HepG2 (cell line): ENCODE data around the gene SKIC2. TPM values are rescaled to one million over a fixed set of nuclear protein-coding genes. Genes with fewer than 3 reads are reported as not detected.

Experiments
- ELF4 ChIP-seq: sonication (generic); formaldehyde crosslinking; IDR thresholded peaks from 2 replicates; pipeline ENCODE4 v1.5.0; 2020; ENCODE audit warnings: missing genetic modification reagents, mild to moderate bottlenecking, moderate library complexity, borderline replicate concordance
- FOXK1 ChIP-seq: sonication (generic); formaldehyde crosslinking; IDR thresholded peaks from 2 replicates; pipeline ENCODE4 v1.4.0; 2020; ENCODE audit warnings: low read depth, missing genetic modification reagents, borderline replicate concordance
- GATAD1 ChIP-seq: IDR thresholded peaks from 2 replicates; pipeline ENCODE4 v1.6.1; 2016; ENCODE audit warnings: missing genetic modification reagents, missing compliant biosample characterization
- HDAC6 ChIP-seq: fragments of 200-600 bp; sonication (generic); IDR thresholded peaks from 2 replicates; pipeline ENCODE4 v1.7.0; 2017; ENCODE audit warnings: mild to moderate bottlenecking, antibody characterized with exemption, low read length, low read depth
- MAFF ChIP-seq: IDR thresholded peaks from 2 replicates; pipeline ENCODE4 v1.6.1; 2011; ENCODE audit warnings: low read depth, low read length, improper control_type of control experiment
- MZF1 ChIP-seq: sonication (generic); formaldehyde crosslinking; IDR thresholded peaks from 2 replicates; pipeline ENCODE4 v1.8.1; 2023; ENCODE audit warnings: mild to moderate bottlenecking, missing genetic modification reagents, borderline replicate concordance
- NFE2L1 ChIP-seq: sonication (generic); formaldehyde crosslinking; IDR thresholded peaks from 2 replicates; pipeline ENCODE4 v1.4.0; 2020; ENCODE audit warnings: missing genetic modification reagents, mild to moderate bottlenecking, borderline replicate concordance
- POLR2AphosphoS2 ChIP-seq: IDR thresholded peaks from 2 replicates; pipeline ENCODE4 v1.6.1; 2011; ENCODE audit warnings: low read depth, low read length, improper control_type of control experiment
- REL ChIP-seq: sonication (generic); formaldehyde crosslinking; conservative IDR thresholded peaks from 2 replicates; pipeline ENCODE4 v1.8.0; 2022; ENCODE audit warnings: mild to moderate bottlenecking, missing genetic modification reagents, moderate library complexity
- SMARCC2 ChIP-seq: fragments of 450-650 bp; IDR thresholded peaks from 2 replicates; pipeline ENCODE4 v1.6.1; 2017; ENCODE audit warnings: antibody characterized with exemption, mild to moderate bottlenecking
- ZNF251 ChIP-seq: sonication (generic); formaldehyde crosslinking; IDR thresholded peaks from 2 replicates; pipeline ENCODE4 v1.9.0; 2021; ENCODE audit warnings: mild to moderate bottlenecking, missing genetic modification reagents
- ZNF282 ChIP-seq: fragments of 450-650 bp; IDR thresholded peaks from 2 replicates; pipeline ENCODE4 v1.6.1; 2018; ENCODE audit not compliant: partially characterized antibody
- ZNF3 ChIP-seq: IDR thresholded peaks from 2 replicates; pipeline ENCODE4 v1.7.0; 2017; ENCODE audit warnings: inconsistent platforms
- ZNF383 ChIP-seq: sonication (generic); formaldehyde crosslinking; IDR thresholded peaks from 2 replicates; pipeline ENCODE4 v1.4.0; 2020; ENCODE audit warnings: missing genetic modification reagents, mild to moderate bottlenecking, borderline replicate concordance
- ZNF772 ChIP-seq: sonication (generic); formaldehyde crosslinking; IDR thresholded peaks from 2 replicates; pipeline ENCODE4 v1.5.0; 2020; ENCODE audit warnings: mild to moderate bottlenecking, missing genetic modification reagents
- ZNF790 ChIP-seq: sonication (generic); formaldehyde crosslinking; IDR thresholded peaks from 2 replicates; pipeline ENCODE4 v1.8.0; 2022; ENCODE audit warnings: missing genetic modification reagents, mild to moderate bottlenecking, borderline replicate concordance
- polyA plus RNA-seq, 8 experiments: library from polyadenylated mRNA; depleted of rRNA in 3 of 8; stranded (reverse) in 7 of 8; unstranded in 1 of 8; fragments of >200 nt; fragmentation: Illumina TruSeq in 4 of 8; extraction: Trizol in 4 of 8; gene quantifications; 2 replicates each; pipeline versions ENCODE4 v1.2.1 to v1.2.3, GENCODE V29; 2011 to 2016; ENCODE audit warnings: low read depth in 4 of 8, missing spikeins in 1 of 8, mixed read lengths in 1 of 8; ENCODE audit not compliant: insufficient read depth in 1 of 8
- total RNA-seq, 5 experiments: library from RNA; depleted of rRNA; stranded (reverse); fragments of >200 nt; fragmentation: Illumina TruSeq; extraction: Trizol; gene quantifications; 2 replicates each; pipeline ENCODE4 v1.2.3, GENCODE V29; 2016; ENCODE audit warnings: low read depth in 1 of 5
- TF ChIP-seq, protein P1 (sequence below): sonication (generic); formaldehyde crosslinking; IDR thresholded peaks from 2 replicates; pipeline ENCODE4 v1.4.0; 2020; ENCODE audit warnings: missing genetic modification reagents, low read depth, mild to moderate bottlenecking, borderline replicate concordance
- TF ChIP-seq, protein P2 (sequence below): sonication (generic); formaldehyde crosslinking; IDR thresholded peaks from 2 replicates; pipeline ENCODE4 v1.8.1; 2023; ENCODE audit warnings: missing genetic modification reagents, inconsistent platforms, borderline replicate concordance
- TF ChIP-seq, protein P3 (sequence below): sonication (generic); formaldehyde crosslinking; IDR thresholded peaks from 2 replicates; pipeline ENCODE4 v1.5.0; 2020; ENCODE audit warnings: missing genetic modification reagents
- TF ChIP-seq, protein P4 (sequence below): sonication (generic); formaldehyde crosslinking; IDR thresholded peaks from 2 replicates; pipeline ENCODE4 v1.4.0; 2020; ENCODE audit warnings: low read depth, missing genetic modification reagents

SKIC2 gene
- total and polyA plus RNA-seq, 2 of the 13 experiments (the other 11 are each of a cell fraction or from before 2014, with no cell fraction given): 67.1 to 68.4 TPM

DNA sequence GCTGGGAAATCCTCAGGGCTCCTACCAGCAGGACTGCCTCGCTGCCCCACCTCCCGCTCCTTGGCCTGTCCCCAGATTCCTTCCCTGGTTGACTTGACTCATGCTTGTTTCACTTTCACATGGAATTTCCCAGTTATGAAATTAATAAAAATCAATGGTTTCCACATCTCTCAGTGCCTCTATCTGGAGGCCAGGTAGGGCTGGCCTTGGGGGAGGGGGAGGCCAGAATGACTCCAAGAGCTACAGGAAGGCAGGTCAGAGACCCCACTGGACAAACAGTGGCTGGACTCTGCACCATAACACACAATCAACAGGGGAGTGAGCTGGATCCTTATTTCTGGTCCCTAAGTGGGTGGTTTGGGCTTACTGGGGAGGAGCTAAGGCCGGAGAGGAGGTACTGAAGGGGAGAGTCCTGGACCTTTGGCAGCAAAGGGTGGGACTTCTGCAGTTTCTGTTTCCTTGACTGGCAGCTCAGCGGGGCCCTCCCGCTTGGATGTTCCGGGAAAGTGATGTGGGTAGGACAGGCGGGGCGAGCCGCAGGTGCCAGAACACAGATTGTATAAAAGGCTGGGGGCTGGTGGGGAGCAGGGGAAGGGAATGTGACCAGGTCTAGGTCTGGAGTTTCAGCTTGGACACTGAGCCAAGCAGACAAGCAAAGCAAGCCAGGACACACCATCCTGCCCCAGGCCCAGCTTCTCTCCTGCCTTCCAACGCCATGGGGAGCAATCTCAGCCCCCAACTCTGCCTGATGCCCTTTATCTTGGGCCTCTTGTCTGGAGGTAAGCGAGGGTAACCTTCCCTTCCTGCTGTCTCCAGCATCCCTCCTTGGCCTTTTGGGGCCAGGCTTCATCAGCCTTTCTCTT is 13.2 kb upstream of the SKIC2 start, which contains the start of gene CFB (continued):
- TF ChIP-seq, protein P1, sequence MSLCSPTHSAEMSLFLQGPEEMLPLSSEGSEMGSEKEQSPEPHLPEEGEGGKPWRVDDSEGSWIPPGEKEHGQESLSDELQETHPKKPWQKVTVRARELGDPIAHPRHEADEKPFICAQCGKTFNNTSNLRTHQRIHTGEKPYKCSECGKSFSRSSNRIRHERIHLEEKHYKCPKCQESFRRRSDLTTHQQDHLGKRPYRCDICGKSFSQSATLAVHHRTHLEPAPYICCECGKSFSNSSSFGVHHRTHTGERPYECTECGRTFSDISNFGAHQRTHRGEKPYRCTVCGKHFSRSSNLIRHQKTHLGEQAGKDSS (CRISPR knock-in tag): peak; percentile 76; the same call in 1 of the 2 replicates
- TF ChIP-seq POLR2AphosphoS2 (peak; percentile 32; the same call in 1 of the 2 replicates), SMARCC2 (no peak), MZF1 (CRISPR knock-in tag) (no peak), FOXK1 (CRISPR knock-in tag) (peak; percentile 88), ZNF251 (0 out of 2 replicates have a peak, but pooled peaks have one; percentile 87), ZNF282 (no peak), NFE2L1 (no peak), ZNF790 (no peak; the same call in 1 of the 2 replicates), ELF4 (CRISPR knock-in tag) (peak; percentile 53; the same call in 1 of the 2 replicates), GATAD1 (CRISPR knock-in tag) (peak; percentile 47), MAFF (no peak), ZNF383 (0 out of 2 replicates have a peak, but pooled peaks have one; percentile 63), ZNF772 (CRISPR knock-in tag) (no peak; the same call in 1 of the 2 replicates), ZNF3 (CRISPR knock-in tag) (no peak; the same call in 1 of the 2 replicates), HDAC6 (no peak), REL (CRISPR knock-in tag) (no peak)
- TF ChIP-seq, protein P2, sequence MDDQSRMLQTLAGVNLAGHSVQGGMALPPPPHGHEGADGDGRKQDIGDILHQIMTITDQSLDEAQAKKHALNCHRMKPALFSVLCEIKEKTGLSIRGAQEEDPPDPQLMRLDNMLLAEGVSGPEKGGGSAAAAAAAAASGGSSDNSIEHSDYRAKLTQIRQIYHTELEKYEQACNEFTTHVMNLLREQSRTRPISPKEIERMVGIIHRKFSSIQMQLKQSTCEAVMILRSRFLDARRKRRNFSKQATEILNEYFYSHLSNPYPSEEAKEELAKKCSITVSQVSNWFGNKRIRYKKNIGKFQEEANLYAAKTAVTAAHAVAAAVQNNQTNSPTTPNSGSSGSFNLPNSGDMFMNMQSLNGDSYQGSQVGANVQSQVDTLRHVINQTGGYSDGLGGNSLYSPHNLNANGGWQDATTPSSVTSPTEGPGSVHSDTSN (CRISPR knock-in tag): no peak; the same call in 1 of the 2 replicates
- TF ChIP-seq, protein P3, sequence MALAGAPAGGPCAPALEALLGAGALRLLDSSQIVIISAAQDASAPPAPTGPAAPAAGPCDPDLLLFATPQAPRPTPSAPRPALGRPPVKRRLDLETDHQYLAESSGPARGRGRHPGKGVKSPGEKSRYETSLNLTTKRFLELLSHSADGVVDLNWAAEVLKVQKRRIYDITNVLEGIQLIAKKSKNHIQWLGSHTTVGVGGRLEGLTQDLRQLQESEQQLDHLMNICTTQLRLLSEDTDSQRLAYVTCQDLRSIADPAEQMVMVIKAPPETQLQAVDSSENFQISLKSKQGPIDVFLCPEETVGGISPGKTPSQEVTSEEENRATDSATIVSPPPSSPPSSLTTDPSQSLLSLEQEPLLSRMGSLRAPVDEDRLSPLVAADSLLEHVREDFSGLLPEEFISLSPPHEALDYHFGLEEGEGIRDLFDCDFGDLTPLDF (CRISPR knock-in tag): no peak
- TF ChIP-seq, protein P4, sequence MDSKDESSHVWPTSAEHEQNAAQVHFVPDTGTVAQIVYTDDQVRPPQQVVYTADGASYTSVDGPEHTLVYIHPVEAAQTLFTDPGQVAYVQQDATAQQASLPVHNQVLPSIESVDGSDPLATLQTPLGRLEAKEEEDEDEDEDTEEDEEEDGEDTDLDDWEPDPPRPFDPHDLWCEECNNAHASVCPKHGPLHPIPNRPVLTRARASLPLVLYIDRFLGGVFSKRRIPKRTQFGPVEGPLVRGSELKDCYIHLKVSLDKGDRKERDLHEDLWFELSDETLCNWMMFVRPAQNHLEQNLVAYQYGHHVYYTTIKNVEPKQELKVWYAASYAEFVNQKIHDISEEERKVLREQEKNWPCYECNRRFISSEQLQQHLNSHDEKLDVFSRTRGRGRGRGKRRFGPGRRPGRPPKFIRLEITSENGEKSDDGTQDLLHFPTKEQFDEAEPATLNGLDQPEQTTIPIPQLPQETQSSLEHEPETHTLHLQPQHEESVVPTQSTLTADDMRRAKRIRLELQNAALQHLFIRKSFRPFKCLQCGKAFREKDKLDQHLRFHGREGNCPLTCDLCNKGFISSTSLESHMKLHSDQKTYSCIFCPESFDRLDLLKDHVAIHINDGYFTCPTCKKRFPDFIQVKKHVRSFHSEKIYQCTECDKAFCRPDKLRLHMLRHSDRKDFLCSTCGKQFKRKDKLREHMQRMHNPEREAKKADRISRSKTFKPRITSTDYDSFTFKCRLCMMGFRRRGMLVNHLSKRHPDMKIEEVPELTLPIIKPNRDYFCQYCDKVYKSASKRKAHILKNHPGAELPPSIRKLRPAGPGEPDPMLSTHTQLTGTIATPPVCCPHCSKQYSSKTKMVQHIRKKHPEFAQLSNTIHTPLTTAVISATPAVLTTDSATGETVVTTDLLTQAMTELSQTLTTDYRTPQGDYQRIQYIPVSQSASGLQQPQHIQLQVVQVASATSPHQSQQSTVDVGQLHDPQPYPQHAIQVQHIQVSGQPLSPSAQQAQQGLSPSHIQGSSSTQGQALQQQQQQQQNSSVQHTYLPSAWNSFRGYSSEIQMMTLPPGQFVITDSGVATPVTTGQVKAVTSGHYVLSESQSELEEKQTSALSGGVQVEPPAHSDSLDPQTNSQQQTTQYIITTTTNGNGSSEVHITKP (CRISPR knock-in tag): peak; percentile 88; the same call in 1 of the 2 replicates
